Measurements from ENCODE around the gene OSBP2.

The OSBP2 gene

DNA sequence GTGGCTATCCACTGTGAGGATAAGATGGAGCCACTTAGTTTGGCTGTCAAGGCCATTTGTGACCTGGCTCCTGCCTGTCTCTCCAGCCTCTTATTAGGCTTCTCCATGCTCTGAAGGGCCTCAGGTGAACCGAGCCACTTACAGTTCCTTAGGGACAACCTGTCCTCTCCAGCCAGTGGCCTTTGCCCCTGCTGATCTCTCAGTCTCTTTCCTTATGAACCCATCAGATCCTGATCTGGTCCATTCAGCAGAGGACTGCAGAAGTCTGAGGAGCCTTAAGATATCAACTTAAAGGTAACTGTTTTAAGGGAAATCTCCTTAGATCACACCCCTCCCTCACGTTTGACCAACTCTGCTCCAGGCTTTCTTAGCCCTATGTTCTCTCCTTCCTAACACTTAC is 29.4 kb upstream of the OSBP2 start:
- no peak overlapping the region for H3K14ac ChIP-seq (ENCODE audit: low read length in 2 of 2)
- no peak overlapping the region for H2AFZ ChIP-seq (ENCODE audit: low read depth, low read length)
- H3K4me1 ChIP-seq (ENCODE audit: control insufficient read depth, insufficient read depth, low read depth, low read length): peaks cover 9% of the 10 kb centered on the region
- H3K36me3 ChIP-seq (ENCODE audit: control insufficient read depth in 1 of 2, insufficient read depth in 2 of 2, low read depth in 1 of 2, low read length in 2 of 2): peaks cover 26 to 37% of the 10 kb centered on the region in 2 experiments
- no peak overlapping the region for H4K91ac ChIP-seq (ENCODE audit: low read length)
- H3K27me3 ChIP-seq (ENCODE audit: control insufficient read depth in 1 of 2, insufficient read depth in 1 of 2, low read length in 2 of 2): no peaks in the 10 kb centered on the region
- H2AK5ac ChIP-seq (ENCODE audit: low read length, severe bottlenecking): no peak overlapping the region
- H3K23ac ChIP-seq (ENCODE audit: low read length in 2 of 2): no peak overlapping the region
- H3K4me2 ChIP-seq (ENCODE audit: low read length, poor library complexity, severe bottlenecking): no peak overlapping the region
- no peak overlapping the region for H2BK12ac ChIP-seq (ENCODE audit: low read length in 2 of 2)
- no peak overlapping the region for H4K8ac ChIP-seq (ENCODE audit: low read length)
- peaks cover 22% of the 10 kb centered on the region for H3K79me1 ChIP-seq (replicated peaks; ENCODE audit: low read length, poor library complexity, severe bottlenecking)
- H3K18ac ChIP-seq (ENCODE audit: low read depth in 1 of 2, low read length in 2 of 2): no peak overlapping the region
- no peak overlapping the region for H3K4ac ChIP-seq (ENCODE audit: low read depth in 1 of 2, low read length in 2 of 2)
- no peak overlapping the region for H2BK5ac ChIP-seq (ENCODE audit: low read depth, low read length, poor library complexity, severe bottlenecking)
- DNase-seq: no peak
- 81% methylated on average over 2 of the region's 2 CpGs for WGBS
- peak overlapping the region in 1 of 2 experiments; percentile 20 for H3K4me3 ChIP-seq (ENCODE audit: insufficient read depth in 1 of 2, low read depth in 1 of 2, low read length in 2 of 2)
- no peak overlapping the region for H3K9ac ChIP-seq (ENCODE audit: low read length)
- H2BK15ac ChIP-seq (ENCODE audit: low read depth, poor library complexity, severe bottlenecking): no peak overlapping the region
- no peak overlapping the region for H3K27ac ChIP-seq (ENCODE audit: low read length, poor library complexity, severe bottlenecking)
- H2BK120ac ChIP-seq (ENCODE audit: low read depth, low read length): no peak overlapping the region
- H3K9me3 ChIP-seq (ENCODE audit: control insufficient read depth, low read length): no peaks in the 10 kb centered on the region

DNA sequence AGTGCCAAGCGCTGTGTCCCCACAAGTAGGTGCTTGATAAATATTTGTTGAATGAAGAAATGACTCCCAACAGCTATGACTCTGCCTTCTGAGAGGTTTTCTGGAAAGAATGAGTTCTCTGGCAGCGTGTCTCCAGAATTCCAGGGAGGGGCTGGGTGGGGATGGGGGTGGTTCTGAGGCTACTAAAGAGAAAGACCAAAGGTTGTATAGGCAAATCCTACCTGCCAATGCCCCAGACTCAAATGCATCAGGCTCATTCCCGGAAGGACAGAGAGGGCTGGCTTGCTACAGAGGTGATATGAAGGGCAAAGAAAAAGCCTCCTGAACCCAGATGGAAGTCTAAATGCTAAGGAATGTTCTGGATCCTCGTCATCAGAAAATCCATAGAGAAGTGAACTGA is 28.9 kb upstream of the OSBP2 start:
- no peak overlapping the region for H2BK12ac ChIP-seq (ENCODE audit: low read length in 2 of 2)
- no peak overlapping the region for H3K4ac ChIP-seq (ENCODE audit: low read depth in 1 of 2, low read length in 2 of 2)
- no peak overlapping the region for H2BK5ac ChIP-seq (ENCODE audit: low read depth, low read length, poor library complexity, severe bottlenecking)
- no peak for DNase-seq
- H3K14ac ChIP-seq (ENCODE audit: low read length in 2 of 2): no peak overlapping the region
- WGBS: 95% methylated on average over 3 of the region's 4 CpGs
- H4K91ac ChIP-seq (ENCODE audit: low read length): peak overlapping the region; percentile 18
- H3K23ac ChIP-seq (ENCODE audit: low read length in 2 of 2): no peak overlapping the region
- no peak overlapping the region for H2BK120ac ChIP-seq (ENCODE audit: low read depth, low read length)
- H3K9me3 ChIP-seq (ENCODE audit: control insufficient read depth, low read length): no peaks in the 10 kb centered on the region
- H3K4me2 ChIP-seq (ENCODE audit: low read length, poor library complexity, severe bottlenecking): no peak overlapping the region
- no peak overlapping the region for H3K18ac ChIP-seq (ENCODE audit: low read depth in 1 of 2, low read length in 2 of 2)
- no peak overlapping the region for H4K8ac ChIP-seq (ENCODE audit: low read length)
- no peak overlapping the region for H2BK15ac ChIP-seq (ENCODE audit: low read depth, poor library complexity, severe bottlenecking)
- peaks cover 9% of the 10 kb centered on the region for H3K4me1 ChIP-seq (ENCODE audit: control insufficient read depth, insufficient read depth, low read depth, low read length)
- peak overlapping the region in 1 of 2 experiments; percentile 22 for H3K4me3 ChIP-seq (ENCODE audit: insufficient read depth in 1 of 2, low read depth in 1 of 2, low read length in 2 of 2)
- H3K36me3 ChIP-seq (ENCODE audit: control insufficient read depth in 1 of 2, insufficient read depth in 2 of 2, low read depth in 1 of 2, low read length in 2 of 2): peaks cover 26 to 33% of the 10 kb centered on the region in 2 experiments
- peaks cover 22% of the 10 kb centered on the region for H3K79me1 ChIP-seq (replicated peaks; ENCODE audit: low read length, poor library complexity, severe bottlenecking)
- no peaks in the 10 kb centered on the region for H3K27me3 ChIP-seq (ENCODE audit: control insufficient read depth in 1 of 2, insufficient read depth in 1 of 2, low read length in 2 of 2)
- H2AFZ ChIP-seq (ENCODE audit: low read depth, low read length): no peak overlapping the region
- H2AK5ac ChIP-seq (ENCODE audit: low read length, severe bottlenecking): no peak overlapping the region
- H3K27ac ChIP-seq (ENCODE audit: low read length, poor library complexity, severe bottlenecking): no peak overlapping the region
- no peak overlapping the region for H3K9ac ChIP-seq (ENCODE audit: low read length)

DNA sequence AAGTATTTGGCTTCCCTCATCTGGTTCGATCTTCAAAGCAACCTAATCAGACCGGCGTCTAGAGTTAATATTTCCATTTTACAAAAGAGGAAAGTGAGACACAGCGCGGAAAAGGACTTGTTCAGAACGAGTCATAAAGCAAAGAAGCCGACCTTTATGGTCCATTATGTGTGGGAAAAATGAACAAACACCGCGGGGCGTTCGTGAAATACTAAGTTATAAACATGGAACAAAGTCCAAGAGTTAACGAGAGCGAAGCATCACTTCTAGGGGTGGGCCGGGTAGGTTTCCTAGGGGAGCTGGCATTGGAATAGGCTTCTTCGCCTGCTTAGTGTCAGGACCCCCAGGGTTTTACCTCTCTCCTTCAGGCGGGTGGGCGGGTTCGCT is 27.6 kb upstream of the OSBP2 start:
- H3K14ac ChIP-seq (ENCODE audit: low read length in 2 of 2): no peak overlapping the region
- H3K4me3 ChIP-seq (ENCODE audit: insufficient read depth in 1 of 2, low read depth in 1 of 2, low read length in 2 of 2): peak overlapping the region; percentile 91 to 94
- H3K9me3 ChIP-seq (ENCODE audit: control insufficient read depth, low read length): no peaks in the 10 kb centered on the region
- peak overlapping the region; percentile 79 for H3K4me2 ChIP-seq (ENCODE audit: low read length, poor library complexity, severe bottlenecking)
- H3K23ac ChIP-seq (ENCODE audit: low read length in 2 of 2): no peak overlapping the region
- peak overlapping the region; percentile 97 for H3K9ac ChIP-seq (ENCODE audit: low read length)
- H2BK5ac ChIP-seq (ENCODE audit: low read depth, low read length, poor library complexity, severe bottlenecking): no peak overlapping the region
- no peak overlapping the region for H3K27ac ChIP-seq (ENCODE audit: low read length, poor library complexity, severe bottlenecking)
- DNase-seq: no peak
- H2BK120ac ChIP-seq (ENCODE audit: low read depth, low read length): no peak overlapping the region
- 25% methylated on average over 18 of the region's 18 CpGs for WGBS
- peaks cover 22% of the 10 kb centered on the region for H3K79me1 ChIP-seq (replicated peaks; ENCODE audit: low read length, poor library complexity, severe bottlenecking)
- peak overlapping the region; percentile 59 for H2AFZ ChIP-seq (ENCODE audit: low read depth, low read length)
- H2AK5ac ChIP-seq (ENCODE audit: low read length, severe bottlenecking): no peak overlapping the region
- H3K4me1 ChIP-seq (ENCODE audit: control insufficient read depth, insufficient read depth, low read depth, low read length): peaks cover 9% of the 10 kb centered on the region
- H3K36me3 ChIP-seq (ENCODE audit: control insufficient read depth in 1 of 2, insufficient read depth in 2 of 2, low read depth in 1 of 2, low read length in 2 of 2): peaks cover 24 to 26% of the 10 kb centered on the region in 2 experiments
- no peak overlapping the region for H2BK15ac ChIP-seq (ENCODE audit: low read depth, poor library complexity, severe bottlenecking)
- H3K4ac ChIP-seq (ENCODE audit: low read depth in 1 of 2, low read length in 2 of 2): no peak overlapping the region
- H2BK12ac ChIP-seq (ENCODE audit: low read length in 2 of 2): no peak overlapping the region
- no peak overlapping the region for H4K91ac ChIP-seq (ENCODE audit: low read length)
- no peaks in the 10 kb centered on the region for H3K27me3 ChIP-seq (ENCODE audit: control insufficient read depth in 1 of 2, insufficient read depth in 1 of 2, low read length in 2 of 2)
- peak overlapping the region; percentile 19 for H4K8ac ChIP-seq (ENCODE audit: low read length)
- peak overlapping the region in 1 of 2 experiments; percentile 46 for H3K18ac ChIP-seq (ENCODE audit: low read depth in 1 of 2, low read length in 2 of 2)

DNA sequence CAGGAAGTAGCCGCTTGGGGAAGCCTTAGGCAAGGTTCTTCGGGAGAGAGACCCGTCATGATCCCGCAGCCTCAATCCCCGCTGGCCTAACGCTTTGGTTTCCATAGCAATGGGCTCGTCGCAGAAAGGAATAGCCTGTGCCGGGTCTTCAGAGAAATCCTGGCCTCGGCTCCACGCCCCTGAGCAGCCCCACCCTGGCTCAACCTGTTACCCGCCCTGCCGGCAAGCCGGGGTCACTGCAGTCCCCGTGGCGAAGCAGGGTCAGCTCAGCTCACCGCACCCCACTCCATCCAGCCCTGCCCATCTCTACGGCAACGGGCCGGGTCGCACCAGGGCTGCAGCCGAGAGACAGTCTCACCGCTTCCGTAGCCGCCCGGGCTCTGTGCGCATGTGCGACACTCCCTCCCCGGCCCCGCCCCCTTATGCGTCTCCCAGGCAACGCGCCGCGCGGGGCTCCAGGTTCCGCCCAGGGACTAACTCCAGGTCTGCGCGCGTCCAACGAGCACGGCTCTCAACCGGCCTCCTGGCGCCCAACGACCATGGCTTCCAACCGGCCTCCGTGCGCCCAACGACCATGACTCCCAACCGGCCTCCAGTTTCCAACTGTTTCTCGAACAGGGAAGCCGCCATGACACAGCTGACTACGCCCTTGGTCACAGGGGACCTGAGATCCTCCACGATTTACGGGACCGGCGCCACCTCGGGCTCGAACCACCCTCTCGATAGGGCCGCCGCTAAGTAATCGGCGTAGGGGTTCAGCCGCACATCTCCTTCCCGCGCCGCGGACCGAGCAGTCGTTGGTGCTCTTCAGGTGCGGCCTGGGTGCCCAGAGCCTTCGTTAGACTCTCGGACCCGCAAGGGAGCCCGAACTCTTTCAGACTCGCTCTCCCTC is 26.9 kb upstream of the OSBP2 start, which contains the start of gene DUSP18:
Gene DUSP18, minus strand, starts transcription at position 382 of the 892 bp plus-strand sequence. CDS start 3,872 bp downstream, outside the sequence.
- H3K4ac ChIP-seq (ENCODE audit: low read depth in 1 of 2, low read length in 2 of 2): peak within 1 kb of the TSS; percentile 42 to 49
- H2BK5ac ChIP-seq (ENCODE audit: low read depth, low read length, poor library complexity, severe bottlenecking): no peak within 1 kb of the TSS
- peak within 1 kb of the TSS; percentile 82 for H4K91ac ChIP-seq (ENCODE audit: low read length)
- H2BK12ac ChIP-seq (ENCODE audit: low read length in 2 of 2): peak within 1 kb of the TSS in 1 of 2 experiments; percentile 40
- H3K4me3 ChIP-seq (ENCODE audit: insufficient read depth in 1 of 2, low read depth in 1 of 2, low read length in 2 of 2): peak within 1 kb of the TSS; percentile 91 to 94
- peak within 1 kb of the TSS; percentile 79 for H3K4me2 ChIP-seq (ENCODE audit: low read length, poor library complexity, severe bottlenecking)
- H2BK15ac ChIP-seq (ENCODE audit: low read depth, poor library complexity, severe bottlenecking): peak within 1 kb of the TSS; percentile 60
- peak within 1 kb of the TSS in 1 of 2 experiments; percentile 95 for H3K14ac ChIP-seq (ENCODE audit: low read length in 2 of 2)
- H2AFZ ChIP-seq (ENCODE audit: low read depth, low read length): peak within 1 kb of the TSS; percentile 95
- no peaks in the 10 kb centered on the region for H3K9me3 ChIP-seq (ENCODE audit: control insufficient read depth, low read length)
- H3K4me1 ChIP-seq (ENCODE audit: control insufficient read depth, insufficient read depth, low read depth, low read length): peaks cover 9% of the 10 kb centered on the region
- H3K18ac ChIP-seq (ENCODE audit: low read depth in 1 of 2, low read length in 2 of 2): peak within 1 kb of the TSS; percentile 77 to 87
- no peak within 1 kb of the TSS for H2AK5ac ChIP-seq (ENCODE audit: low read length, severe bottlenecking)
- peaks cover 18 to 20% of the 10 kb centered on the region in 2 experiments for H3K36me3 ChIP-seq (ENCODE audit: control insufficient read depth in 1 of 2, insufficient read depth in 2 of 2, low read depth in 1 of 2, low read length in 2 of 2)
- H3K27ac ChIP-seq (ENCODE audit: low read length, poor library complexity, severe bottlenecking): no peak within 1 kb of the TSS
- H3K23ac ChIP-seq (ENCODE audit: low read length in 2 of 2): peak within 1 kb of the TSS in 1 of 2 experiments; percentile 34
- WGBS: under 1% methylated on average over 77 of the region's 77 CpGs
- H3K79me1 ChIP-seq (replicated peaks; ENCODE audit: low read length, poor library complexity, severe bottlenecking): peaks cover 22% of the 10 kb centered on the region
- peak; percentile 91 for DNase-seq
- H2BK120ac ChIP-seq (ENCODE audit: low read depth, low read length): no peak within 1 kb of the TSS
- H3K27me3 ChIP-seq (ENCODE audit: control insufficient read depth in 1 of 2, insufficient read depth in 1 of 2, low read length in 2 of 2): no peaks in the 10 kb centered on the region
- H3K9ac ChIP-seq (ENCODE audit: low read length): peak within 1 kb of the TSS; percentile 97
- H4K8ac ChIP-seq (ENCODE audit: low read length): peak within 1 kb of the TSS; percentile 85
